AG09319 (cell line): ENCODE measurements around the gene ALDH1L1.

ENCODE experiments used
- DNase-seq: peaks from one replicate; pipeline ENCODE4 v3.0.0-alpha.2; 2010; ENCODE audit warnings: low read depth; ENCODE audit errors: extremely low read depth
- CTCF ChIP-seq: IDR thresholded peaks from 2 replicates; pipeline ENCODE4 v1.5.1; 2011; ENCODE audit warnings: low read depth, mild to moderate bottlenecking, inconsistent platforms, low read length, moderate library complexity

The ALDH1L1 gene

DNA sequence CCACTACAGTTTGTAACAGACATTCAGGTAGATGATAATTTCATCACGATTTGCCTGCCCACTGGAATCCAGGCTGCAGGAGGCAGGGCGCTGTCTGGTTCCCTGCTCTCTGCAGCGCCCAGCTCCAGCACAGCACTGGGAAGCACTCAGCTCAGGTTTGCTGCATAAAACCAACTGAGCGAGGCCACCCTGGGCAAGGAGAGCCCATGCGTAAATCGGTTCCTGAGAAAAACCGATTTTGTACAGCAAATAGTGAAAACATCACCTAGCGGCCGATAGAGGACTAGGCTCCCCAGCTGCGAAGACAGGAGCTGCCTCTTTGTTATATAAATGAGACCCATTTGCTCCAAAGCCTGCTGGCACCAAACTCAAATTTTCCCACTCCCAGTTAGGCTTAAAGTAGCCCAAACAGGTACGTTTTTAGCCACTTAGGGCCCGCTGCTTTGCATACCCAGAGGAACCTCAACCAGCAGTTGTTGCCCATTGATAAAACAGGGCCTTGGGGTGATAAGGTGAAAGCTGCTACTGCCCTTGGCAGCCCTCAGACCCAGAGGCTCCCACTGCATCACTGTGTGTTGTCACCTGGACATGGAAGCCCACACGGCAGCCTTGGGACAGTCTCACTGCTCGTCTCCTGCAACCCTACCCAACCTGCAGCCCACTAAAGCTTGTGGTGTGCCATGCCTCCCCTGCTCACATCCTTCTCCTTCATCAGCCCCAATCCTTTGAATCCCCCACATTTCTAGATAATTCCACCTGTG lies 47.5 kb downstream of the ALDH1L1 start:
- no peak; the same call in 1 of the 2 replicates for TF ChIP-seq CTCF
- DNase-seq = no peak

GRCh38 chr3:126131881-126132750 lies 48.3 kb downstream of the ALDH1L1 start:
- no peak for TF ChIP-seq CTCF

GRCh38 chr3:126130981-126131745 lies 49.2 kb downstream of the ALDH1L1 start:
- TF ChIP-seq CTCF = no peak
- DNase-seq = no peak

More at GRCh38 chr3:126131881-126132750, 48.3 kb downstream of the ALDH1L1 start:
- no peak for DNase-seq

DNA sequence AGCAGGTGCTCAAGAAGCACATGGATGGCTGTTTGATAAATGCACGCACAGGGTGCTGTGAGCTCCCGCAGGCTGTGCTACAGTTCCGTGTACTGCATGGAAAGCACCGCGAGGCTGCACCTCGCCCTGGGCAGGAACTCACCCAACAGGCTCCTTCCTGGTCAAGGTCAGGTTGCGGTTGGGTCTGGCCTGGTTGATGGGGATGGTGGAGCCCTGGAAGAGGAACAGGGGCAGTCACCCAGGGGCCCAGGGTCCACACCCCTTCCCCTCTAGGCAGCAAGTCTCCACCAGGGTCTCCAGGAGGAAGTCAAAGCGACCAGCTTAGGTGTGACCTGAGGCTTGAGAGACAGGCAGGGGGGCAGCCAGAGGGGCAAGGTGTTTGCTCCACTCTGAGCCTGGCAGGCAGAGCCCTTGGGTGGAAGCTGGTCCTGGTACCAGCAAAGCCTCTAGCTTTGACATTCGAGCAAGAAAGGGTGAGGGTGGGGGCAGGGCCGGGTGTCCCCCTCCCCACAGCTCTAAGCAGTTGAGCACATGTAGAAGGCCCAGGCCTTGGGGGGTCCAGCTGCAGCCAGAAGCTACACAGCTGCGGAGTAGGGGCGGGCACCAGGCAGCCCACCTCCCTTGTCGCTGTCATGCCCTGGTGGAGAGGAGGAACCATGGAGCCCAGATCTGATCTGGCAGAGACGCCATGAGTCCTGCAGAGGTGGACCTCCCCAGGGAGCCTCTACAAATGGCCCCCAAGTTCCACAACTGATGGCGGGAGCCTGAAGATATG lies 50.1 kb downstream of the ALDH1L1 start:
- no peak for DNase-seq
- no peak for TF ChIP-seq CTCF

DNA sequence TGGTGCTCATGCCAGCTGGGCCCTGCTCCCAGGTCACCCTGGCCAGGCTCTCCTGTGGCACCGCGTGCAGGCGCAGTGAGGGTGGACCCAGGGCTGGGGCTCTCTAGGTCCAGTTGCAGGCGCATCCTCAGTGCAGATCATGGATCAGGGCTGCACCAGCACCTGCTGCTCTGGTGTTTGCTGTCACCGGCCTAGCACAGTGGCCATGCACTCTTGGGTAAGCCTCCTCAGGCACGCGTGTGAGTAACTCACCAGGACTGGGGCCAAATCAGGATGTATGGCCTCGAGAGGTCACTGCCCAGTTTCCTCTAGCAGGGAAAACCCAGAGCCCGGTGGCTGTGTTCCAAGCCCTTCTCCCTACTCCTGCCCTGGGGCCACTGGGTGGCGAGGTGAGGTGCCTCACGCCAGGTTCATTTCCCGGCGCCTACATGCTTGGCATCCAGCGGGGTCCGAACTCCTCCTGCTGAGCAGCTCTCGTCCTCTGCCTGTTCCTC lies 50.9 kb downstream of the ALDH1L1 start:
- no peak for DNase-seq

More for the DNA sequence above, 50.9 kb downstream of the ALDH1L1 start:
- no peak for TF ChIP-seq CTCF
